KMS-11 (cell line): ENCODE measurements around the gene RASAL2.

Source experiments
- H2AFZ ChIP-seq: fragments of 200-600 bp; sonication (generic); 2 replicates; pipeline ENCODE4 v1.6.1; 2016; ENCODE audit warnings: antibody characterized with exemption, mixed run types, low read depth
- H3K27ac ChIP-seq: fragments of 200-600 bp; sonication (generic); 2 replicates; pipeline ENCODE4 v1.6.1; 2016; ENCODE audit warnings: mild to moderate bottlenecking, mixed run types
- H3K27me3 ChIP-seq: fragments of 200-600 bp; sonication (generic); 2 replicates; pipeline ENCODE4 v1.6.1; 2017; ENCODE audit warnings: mild to moderate bottlenecking, low read depth, mixed run types, moderate library complexity; ENCODE audit not compliant: insufficient read depth
- H3K36me3 ChIP-seq: fragments of 200-600 bp; sonication (generic); 2 replicates; pipeline ENCODE4 v1.6.1; 2017; ENCODE audit warnings: mild to moderate bottlenecking, mixed run types; ENCODE audit not compliant: insufficient read depth
- H3K4me1 ChIP-seq: fragments of 200-600 bp; sonication (generic); 2 replicates; pipeline ENCODE4 v1.6.1; 2016; ENCODE audit warnings: mild to moderate bottlenecking, low read depth, mixed run types; ENCODE audit not compliant: poor library complexity, severe bottlenecking
- H3K4me2 ChIP-seq: fragments of 200-600 bp; sonication (generic); 2 replicates; pipeline ENCODE4 v1.7.0; 2016; ENCODE audit warnings: mild to moderate bottlenecking, mixed run types
- H3K4me3 ChIP-seq: fragments of 200-600 bp; sonication (generic); IDR thresholded peaks from 2 replicates; pipeline ENCODE4 v1.6.1; 2017; ENCODE audit warnings: low read depth, low read length, mixed read lengths; ENCODE audit not compliant: insufficient read depth
- H3K79me2 ChIP-seq: fragments of 200-600 bp; sonication (generic); 2 replicates; pipeline ENCODE4 v1.6.1; 2016; ENCODE audit warnings: low read depth, mixed run types; ENCODE audit not compliant: insufficient read depth
- H3K9ac ChIP-seq: fragments of 200-600 bp; sonication (generic); 2 replicates; pipeline ENCODE4 v1.6.1; 2016; ENCODE audit warnings: mild to moderate bottlenecking, mixed run types
- H4K20me1 ChIP-seq: fragments of 200-600 bp; sonication (generic); 2 replicates; pipeline ENCODE4 v1.6.1; 2016; ENCODE audit warnings: mild to moderate bottlenecking, mixed run types; ENCODE audit not compliant: insufficient read depth
- CTCF ChIP-seq: fragments of 200-600 bp; sonication (generic); conservative IDR thresholded peaks from 2 replicates; pipeline ENCODE4 v1.6.1; 2017; ENCODE audit warnings: low read depth, mild to moderate bottlenecking, antibody characterized with exemption, low read length, moderate library complexity, mixed read lengths

The RASAL2 gene

GRCh38 chr1:178275553-178275952 is 181.6 kb downstream of the RASAL2 start:
- no peak for TF ChIP-seq CTCF
- Histone ChIP-seq H3K4me1 (no peaks in the 10 kb centered on the region), H3K79me2 (no peaks in the 10 kb centered on the region), H3K27me3 (no peaks in the 10 kb centered on the region), H3K4me2 (no peak overlapping the region), H3K36me3 (no peaks in the 10 kb centered on the region), H3K4me3 (no peak overlapping the region), H2AFZ (no peak overlapping the region), H4K20me1 (no peaks in the 10 kb centered on the region), H3K9ac (no peak overlapping the region), H3K27ac (no peak overlapping the region)

GRCh38 chr1:178277793-178278530 is 184.1 kb downstream of the RASAL2 start:
- Histone ChIP-seq H3K79me2 (no peaks in the 10 kb centered on the region), H3K36me3 (no peaks in the 10 kb centered on the region), H3K27ac (no peak overlapping the region), H3K4me1 (no peaks in the 10 kb centered on the region), H3K27me3 (no peaks in the 10 kb centered on the region), H2AFZ (no peak overlapping the region), H3K4me3 (no peak overlapping the region), H4K20me1 (no peaks in the 10 kb centered on the region), H3K4me2 (no peak overlapping the region), H3K9ac (no peak overlapping the region)
- TF ChIP-seq CTCF = no peak

- Histone ChIP-seq H3K27ac (no peak overlapping the region), H3K9ac (no peak overlapping the region), H4K20me1 (no peaks in the 10 kb centered on the region), H3K79me2 (no peaks in the 10 kb centered on the region), H3K27me3 (no peaks in the 10 kb centered on the region), H3K4me1 (no peaks in the 10 kb centered on the region), H3K36me3 (no peaks in the 10 kb centered on the region), H3K4me2 (no peak overlapping the region), H3K4me3 (no peak overlapping the region), H2AFZ (no peak overlapping the region)
- no peak for TF ChIP-seq CTCF
Observed at GRCh38 chr1:178278916-178279686, 185.2 kb downstream of the RASAL2 start.

- Histone ChIP-seq H3K27ac (no peak overlapping the region), H3K4me3 (no peak overlapping the region), H2AFZ (no peak overlapping the region), H3K27me3 (no peaks in the 10 kb centered on the region), H4K20me1 (no peaks in the 10 kb centered on the region), H3K36me3 (no peaks in the 10 kb centered on the region), H3K9ac (no peak overlapping the region), H3K4me2 (no peak overlapping the region), H3K4me1 (no peaks in the 10 kb centered on the region), H3K79me2 (no peaks in the 10 kb centered on the region)
- TF ChIP-seq CTCF = no peak; the same call in 1 of the 2 replicates
Observed at GRCh38 chr1:178282949-178283367, 189.1 kb downstream of the RASAL2 start.
